Subcutaneous abdominal adipose tissue (tissue), 5 donors: ENCODE results near the gene DOK6.
"Not testable (repeated sequence)": the region's sequence is repeated elsewhere in the genome, so short reads cannot be mapped to it uniquely, and the experiment has no call there.

Experiments used
- H3K27ac ChIP-seq: one replicate; pipeline ENCODE4 v1.7.0; 2013; ENCODE audit warnings: low read depth, mild to moderate bottlenecking, inconsistent platforms, low read length, moderate library complexity
- H3K27me3 ChIP-seq, 5 donors: one replicate each; pipeline ENCODE4 v1.7.0; 2013; ENCODE audit warnings: low read length in 5 of 5, inconsistent platforms in 1 of 5; ENCODE audit not compliant: control insufficient read depth in 5 of 5, insufficient read depth in 4 of 5
- H3K36me3 ChIP-seq, 5 donors: one replicate each; pipeline ENCODE4 v1.7.0; 2013; ENCODE audit warnings: low read length in 5 of 5; ENCODE audit not compliant: control insufficient read depth in 5 of 5, insufficient read depth in 5 of 5
- H3K4me1 ChIP-seq, 5 donors: one replicate each; pipeline ENCODE4 v1.7.0; 2013; ENCODE audit warnings: low read length in 5 of 5, mild to moderate bottlenecking in 3 of 5, moderate library complexity in 1 of 5; ENCODE audit not compliant: control insufficient read depth in 5 of 5, insufficient read depth in 5 of 5
- H3K4me3 ChIP-seq, 5 donors: one replicate each; pipeline ENCODE4 v1.7.0; 2013; ENCODE audit warnings: low read length in 5 of 5, low read depth in 1 of 5
- H3K9ac ChIP-seq, 5 donors: one replicate each; pipeline ENCODE4 v1.7.0; 2013; ENCODE audit warnings: low read length in 5 of 5, mild to moderate bottlenecking in 4 of 5, moderate library complexity in 3 of 5
- H3K9me3 ChIP-seq, 5 donors: one replicate each; pipeline ENCODE4 v1.7.0; 2013; ENCODE audit warnings: low read length in 5 of 5; ENCODE audit not compliant: control insufficient read depth in 5 of 5
- donor health status: healthy.
- donor health status: healthy.
- donor health status: healthy.
- donor health status: healthy.
- donor health status: healthy.

Gene DOK6

GRCh38 chr18:69844656-69845055 is 444.0 kb downstream of the DOK6 start:
- H3K27ac ChIP-seq = no peak overlapping the region
- H3K36me3 ChIP-seq = no peaks in the 10 kb centered on the region
- H3K9ac ChIP-seq = no peak overlapping the region
- H3K9me3 ChIP-seq = no peaks in the 10 kb centered on the region
- H3K4me3 ChIP-seq = no peak overlapping the region
- no peaks in the 10 kb centered on the region for H3K27me3 ChIP-seq
- H3K4me1 ChIP-seq = no peaks in the 10 kb centered on the region

- Histone ChIP-seq H3K9me3 (no peaks in the 10 kb centered on the region), H3K4me3 (no peak overlapping the region), H3K27ac (no peak overlapping the region), H3K27me3 (no peaks in the 10 kb centered on the region), H3K36me3 (no peaks in the 10 kb centered on the region), H3K4me1 (no peaks in the 10 kb centered on the region), H3K9ac (no peak overlapping the region)
These were observed 445.2 kb downstream of the DOK6 start for GRCh38 chr18:69845593-69846506.

GRCh38 chr18:69853051-69853450 is 452.4 kb downstream of the DOK6 start:
- no peaks in the 10 kb centered on the region for H3K36me3 ChIP-seq
- H3K4me3 ChIP-seq = no peak overlapping the region
- H3K27ac ChIP-seq = no peak overlapping the region
- no peaks in the 10 kb centered on the region for H3K4me1 ChIP-seq
- H3K9me3 ChIP-seq = no peaks in the 10 kb centered on the region
- H3K9ac ChIP-seq = no peak overlapping the region
- no peaks in the 10 kb centered on the region for H3K27me3 ChIP-seq

- Histone ChIP-seq H3K9me3 (no peaks in the 10 kb centered on the region), H3K27me3 (no peaks in the 10 kb centered on the region), H3K27ac (no peak overlapping the region)
These were observed 453.8 kb downstream of the DOK6 start for GRCh38 chr18:69854455-69854854.

GRCh38 chr18:69858897-69859296 is 458.2 kb downstream of the DOK6 start:
- Histone ChIP-seq H3K4me1 (no peaks in the 10 kb centered on the region), H3K27me3 (no peaks in the 10 kb centered on the region), H3K4me3 (no peak overlapping the region), H3K9me3 (no peaks in the 10 kb centered on the region), H3K36me3 (no peaks in the 10 kb centered on the region), H3K9ac (no peak overlapping the region), H3K27ac (no peak overlapping the region)

More at GRCh38 chr18:69854455-69854854, 453.8 kb downstream of the DOK6 start:
- H3K9ac ChIP-seq = no peak overlapping the region
- H3K4me1 ChIP-seq = no peaks in the 10 kb centered on the region
- H3K4me3 ChIP-seq = no peak overlapping the region
- H3K36me3 ChIP-seq = no peaks in the 10 kb centered on the region

- H3K27me3 ChIP-seq, H3K27ac ChIP-seq, H3K9ac ChIP-seq, H3K4me3 ChIP-seq, H3K36me3 ChIP-seq, H3K9me3 ChIP-seq, H3K4me1 ChIP-seq: not testable (repeated sequence)
These were observed 464.1 kb downstream of the DOK6 start for GRCh38 chr18:69864802-69865201.

- Histone ChIP-seq H3K27ac (no peak overlapping the region), H3K9me3 (no peaks in the 10 kb centered on the region), H3K36me3 (no peaks in the 10 kb centered on the region)
These were observed 465.1 kb downstream of the DOK6 start for GRCh38 chr18:69865776-69866175.

GRCh38 chr18:69866212-69866611 is 465.5 kb downstream of the DOK6 start:
- H3K9me3 ChIP-seq = no peaks in the 10 kb centered on the region
- H3K27ac ChIP-seq = no peak overlapping the region
- no peaks in the 10 kb centered on the region for H3K27me3 ChIP-seq
- no peaks in the 10 kb centered on the region for H3K4me1 ChIP-seq
- no peak overlapping the region for H3K9ac ChIP-seq
- no peak overlapping the region for H3K4me3 ChIP-seq
- no peaks in the 10 kb centered on the region for H3K36me3 ChIP-seq

More at GRCh38 chr18:69865776-69866175, 465.1 kb downstream of the DOK6 start:
- no peaks in the 10 kb centered on the region for H3K27me3 ChIP-seq
- no peaks in the 10 kb centered on the region for H3K4me1 ChIP-seq
- no peak overlapping the region for H3K9ac ChIP-seq
- H3K4me3 ChIP-seq = no peak overlapping the region

- H3K27ac ChIP-seq = no peak overlapping the region
These were observed 470.0 kb downstream of the DOK6 start for GRCh38 chr18:69870736-69871135.

GRCh38 chr18:69871363-69871762 is 470.7 kb downstream of the DOK6 start:
- Histone ChIP-seq H3K27me3 (no peaks in the 10 kb centered on the region), H3K9me3 (no peaks in the 10 kb centered on the region), H3K27ac (no peak overlapping the region), H3K36me3 (no peaks in the 10 kb centered on the region), H3K4me3 (no peak overlapping the region), H3K9ac (no peak overlapping the region), H3K4me1 (no peaks in the 10 kb centered on the region)

More at GRCh38 chr18:69870736-69871135, 470.0 kb downstream of the DOK6 start:
- H3K27me3 ChIP-seq = no peaks in the 10 kb centered on the region
- H3K4me1 ChIP-seq = no peaks in the 10 kb centered on the region
- no peaks in the 10 kb centered on the region for H3K36me3 ChIP-seq
- no peak overlapping the region for H3K4me3 ChIP-seq
- H3K9me3 ChIP-seq = no peaks in the 10 kb centered on the region
- no peak overlapping the region for H3K9ac ChIP-seq
